ENCODE data around the gene PECR.

GRCh38 chr2:216006164-216006663, 75.4 kb downstream of the PECR start:
- TF ChIP-seq YY1 (IDR thresholded peaks at IDR 0.05; ENCODE audit: low read depth, low read length): 0 out of 2 replicates have a peak, but pooled peaks have one; percentile 28
- TF ChIP-seq BRCA1 (IDR thresholded peaks at IDR 0.05; ENCODE audit: low read depth, low read length): no peak
- no peak; the same call in 1 of the 2 replicates for TF ChIP-seq MXI1 (IDR thresholded peaks at IDR 0.05; ENCODE audit: low read depth, low read length)
- peak; percentile 66 for TF ChIP-seq POLR2AphosphoS5 (IDR thresholded peaks at IDR 0.05; ENCODE audit: low read length)
- TF ChIP-seq RAD21 (IDR thresholded peaks at IDR 0.05; ENCODE audit: insufficient read depth, low read depth, low read length): peak; percentile 3; the same call in 1 of the 2 replicates
- no peak for TF ChIP-seq SREBF2 (IDR thresholded peaks at IDR 0.05; ENCODE audit: low read length)
- TF ChIP-seq ESRRA (IDR thresholded peaks at IDR 0.05; ENCODE audit: low read length): no peak

Measured in GM12878 (cell line).